GM21515 (cell line): ENCODE data around the gene SIAH1.
"Not testable (repeated sequence)": the region's sequence is repeated elsewhere in the genome, so short reads cannot be mapped to it uniquely, and the experiment has no call there.

Experiments
- ATAC-seq: cut with Tn5 transposase; IDR thresholded peaks from one replicate; pipeline ENCODE4 v1.9.1; 2021; ENCODE audit not compliant: unreplicated experiment

Gene SIAH1

DNA sequence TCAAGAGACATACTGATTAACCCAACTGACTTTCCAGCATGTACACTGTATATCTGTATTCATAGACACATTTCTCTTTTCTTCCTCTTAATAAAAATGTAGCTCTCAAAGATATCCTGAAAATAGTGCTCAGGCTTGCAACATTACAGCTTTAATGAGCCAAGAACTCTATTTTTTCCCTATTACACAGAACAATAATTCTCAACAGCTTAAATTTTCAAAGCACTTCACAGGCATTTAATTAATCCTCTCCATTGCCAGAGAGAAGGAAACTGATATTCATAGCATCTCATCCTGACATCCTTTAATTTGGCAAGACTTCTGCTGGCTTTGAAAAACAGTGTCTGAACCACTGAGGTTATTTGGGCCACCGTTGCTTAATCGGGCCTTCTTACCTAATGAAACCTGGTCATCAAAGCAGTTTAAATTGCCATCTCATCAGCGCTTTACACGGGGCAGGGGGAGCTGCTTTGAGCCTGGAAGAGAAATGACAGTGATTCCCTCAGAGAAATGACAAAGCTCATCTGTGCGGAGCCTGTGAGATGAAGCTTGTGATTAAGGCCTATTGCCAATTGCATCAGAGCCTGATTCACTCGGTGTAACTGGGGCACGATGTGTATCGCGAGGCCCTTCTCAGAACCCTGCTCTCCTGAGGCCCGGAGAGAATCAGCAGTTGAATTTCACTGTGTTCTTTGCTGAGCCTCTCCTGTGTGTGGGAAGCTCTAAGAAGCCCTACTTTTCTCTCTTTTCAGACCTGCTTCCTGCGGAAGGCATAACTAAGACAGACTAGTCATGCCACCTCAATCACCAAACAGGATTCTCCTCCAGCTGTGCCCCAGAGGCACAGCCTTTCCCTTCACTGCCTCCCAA lies 8.5 kb upstream of the SIAH1 start:
- ATAC-seq = no peak

DNA sequence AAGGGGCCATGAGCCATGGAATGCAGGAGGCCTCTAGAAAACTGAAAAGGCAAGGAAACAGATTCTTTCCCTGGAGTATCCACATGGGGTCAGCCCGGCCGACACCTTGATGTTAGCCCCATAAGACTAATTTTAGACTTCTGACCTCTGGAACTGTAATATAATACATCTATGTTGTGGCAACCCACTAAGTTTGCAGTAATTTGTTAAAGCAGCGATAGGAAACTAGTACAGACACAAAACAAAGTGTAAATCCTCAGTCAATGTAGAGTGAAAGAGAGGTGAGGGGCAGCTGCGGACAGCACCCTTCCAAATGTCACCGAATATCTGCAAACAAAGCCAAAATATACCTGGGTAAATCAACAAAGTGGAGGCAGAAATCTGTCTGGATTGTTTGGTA lies 7.2 kb upstream of the SIAH1 start:
- ATAC-seq = no peak

DNA sequence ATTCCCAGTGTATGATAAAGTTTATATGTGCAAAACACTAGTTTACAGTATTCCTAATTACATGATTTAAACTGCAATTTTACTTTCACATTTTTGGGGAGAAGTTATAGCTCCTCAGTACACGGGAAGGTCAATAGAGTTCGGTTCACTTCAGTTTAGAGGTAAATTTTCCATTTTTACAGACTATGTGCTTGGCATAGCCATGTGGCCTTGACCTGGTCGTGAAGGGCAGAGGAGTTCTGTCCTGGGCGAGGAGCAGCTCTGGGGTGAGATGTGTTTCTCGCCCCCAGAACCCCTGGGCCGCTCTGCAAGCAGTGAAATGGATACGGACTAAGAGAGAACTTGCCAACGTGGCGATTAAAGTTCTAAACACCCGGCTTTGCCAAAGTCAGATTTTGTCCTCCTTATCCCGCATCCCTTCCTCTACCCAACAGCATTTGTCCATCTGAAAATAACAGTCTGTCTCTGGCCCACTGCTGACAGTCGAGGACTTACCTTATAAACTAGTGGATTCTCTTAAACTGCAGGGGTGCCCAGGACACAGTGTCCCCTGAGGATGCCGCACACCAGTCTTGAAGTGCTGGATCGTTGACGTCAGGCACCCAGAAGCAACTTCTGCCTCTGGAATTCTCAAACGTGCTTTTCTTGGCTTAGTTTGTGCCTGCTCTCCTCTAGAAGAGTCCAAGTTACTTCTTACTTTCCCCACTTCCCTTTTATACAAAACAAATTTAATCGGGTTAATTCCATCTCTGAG lies 1.5 kb upstream of the SIAH1 start:
- ATAC-seq = no peak

DNA sequence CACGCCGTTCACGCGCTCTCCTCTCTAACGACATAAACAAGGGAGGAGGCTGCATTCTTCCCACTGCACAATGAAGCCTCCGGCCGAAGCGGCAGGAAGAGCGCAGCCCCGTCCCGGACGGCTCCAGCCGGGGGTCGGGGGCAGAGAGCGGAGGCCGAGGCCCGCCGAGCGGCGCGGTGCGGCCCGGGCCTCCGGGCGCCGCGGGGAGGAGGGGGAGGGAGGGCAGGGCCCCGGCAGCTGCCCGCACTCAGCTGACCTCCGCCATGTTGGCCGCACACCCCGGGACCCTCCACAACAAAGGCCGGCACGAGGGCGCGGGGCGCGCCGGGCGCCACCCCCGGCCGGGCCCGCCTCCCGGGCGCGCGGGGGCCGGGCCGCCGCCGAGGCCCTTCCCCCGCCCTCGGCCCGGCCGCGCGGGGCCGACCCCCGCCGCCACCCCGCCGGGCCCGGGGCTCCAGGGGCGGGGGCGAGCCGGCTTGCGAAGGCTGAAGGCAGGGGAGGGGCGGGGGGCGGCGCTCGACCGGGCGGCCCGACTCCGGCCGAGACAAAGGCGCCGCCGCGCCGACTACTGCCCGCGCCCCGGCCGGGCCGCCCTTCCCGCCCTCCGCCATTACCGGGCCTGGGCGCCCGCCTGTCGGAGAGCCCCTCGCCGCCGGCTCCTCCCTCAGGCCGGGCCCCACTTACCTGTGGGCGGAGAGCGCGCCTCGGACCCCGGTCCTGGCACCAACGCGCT lies 527 bp downstream of the SIAH1 start:
- ATAC-seq = peak; percentile 48

DNA sequence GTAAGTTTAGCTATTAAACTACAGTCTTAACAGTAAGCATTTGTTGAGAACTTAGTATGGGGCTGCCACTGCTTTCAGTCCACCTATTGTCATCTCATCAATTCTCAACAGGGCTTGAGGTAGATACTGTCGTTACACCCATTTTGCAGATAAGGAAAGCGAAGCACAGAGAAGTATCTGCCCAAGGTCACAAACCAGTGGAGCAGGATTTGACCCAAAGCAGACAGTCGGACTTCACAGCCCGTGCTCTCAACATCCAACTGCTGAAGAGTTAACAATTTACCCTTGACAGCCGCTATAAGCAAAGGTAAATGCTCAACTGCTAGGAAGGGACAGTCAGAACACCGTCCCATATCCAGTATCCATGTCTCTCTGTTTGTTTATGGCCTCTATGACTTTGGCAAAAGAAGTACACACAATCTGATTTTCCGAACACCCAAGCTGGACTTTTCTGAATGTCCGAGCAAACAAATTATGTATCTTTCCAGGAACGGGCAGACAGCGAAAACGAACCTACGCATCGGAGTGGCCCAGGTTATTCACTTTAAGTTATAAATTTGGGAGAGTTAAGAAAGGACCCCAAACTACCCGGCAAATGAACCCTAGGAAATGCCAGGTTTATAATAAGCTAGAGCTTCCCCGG lies 1.2 kb downstream of the SIAH1 start:
- ATAC-seq = no peak

DNA sequence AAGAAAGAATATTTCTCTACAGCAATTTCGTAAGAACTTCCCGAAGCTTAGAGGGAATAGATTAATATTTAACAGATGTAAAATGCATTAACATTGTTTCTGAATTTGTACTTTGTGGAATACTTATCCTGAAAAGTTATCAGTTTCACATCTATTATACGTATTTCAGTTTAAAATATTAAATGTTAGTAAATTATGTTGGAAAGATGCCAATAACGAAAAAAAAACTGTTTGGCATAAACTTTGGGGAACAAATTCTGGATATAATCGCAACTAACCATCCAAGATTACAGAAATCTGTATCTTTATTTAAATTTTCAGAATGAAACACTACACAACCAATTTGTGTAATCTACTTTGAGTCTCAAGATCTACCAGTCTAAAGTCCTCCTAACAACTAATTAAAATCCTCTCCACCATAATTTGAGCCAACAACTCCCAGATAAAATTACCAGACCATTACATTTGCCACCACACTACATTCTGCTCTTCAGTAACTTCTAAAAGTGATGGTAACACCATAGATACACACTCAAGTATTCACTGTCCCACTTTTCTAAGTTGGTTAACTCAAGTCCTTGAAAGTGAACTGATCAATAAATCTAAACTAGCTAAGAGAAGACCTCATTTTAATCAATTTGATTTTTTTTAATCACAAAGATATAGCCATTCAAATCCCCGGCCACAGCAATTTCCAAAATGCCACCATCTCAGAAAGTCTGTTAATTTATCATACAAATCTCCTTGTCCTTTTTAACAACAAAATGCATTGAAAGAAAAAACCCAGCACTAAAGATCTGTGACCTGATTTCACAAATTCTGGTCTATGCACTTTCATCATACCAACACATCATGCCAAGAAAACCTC lies 2.0 kb downstream of the SIAH1 start:
- no peak for ATAC-seq

DNA sequence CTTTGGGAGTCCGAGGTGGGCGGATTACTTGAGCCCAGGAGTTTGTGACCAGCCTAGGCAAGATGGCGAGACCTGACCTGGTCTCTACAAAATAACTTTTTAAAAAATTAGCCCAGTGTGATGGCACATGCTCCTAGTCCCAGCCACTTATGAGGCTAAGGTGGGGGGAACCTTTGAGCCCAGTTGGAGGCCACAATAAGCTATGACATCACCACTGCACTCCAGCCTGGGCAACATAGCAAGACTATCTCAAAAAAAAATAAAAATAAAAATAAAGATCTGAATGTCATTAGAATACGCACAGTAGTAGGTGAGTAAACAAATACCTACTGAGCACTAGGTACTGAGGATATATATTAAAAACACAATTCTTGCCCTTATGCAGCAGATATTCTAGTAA lies 3.1 kb downstream of the SIAH1 start:
- no peak for ATAC-seq

DNA sequence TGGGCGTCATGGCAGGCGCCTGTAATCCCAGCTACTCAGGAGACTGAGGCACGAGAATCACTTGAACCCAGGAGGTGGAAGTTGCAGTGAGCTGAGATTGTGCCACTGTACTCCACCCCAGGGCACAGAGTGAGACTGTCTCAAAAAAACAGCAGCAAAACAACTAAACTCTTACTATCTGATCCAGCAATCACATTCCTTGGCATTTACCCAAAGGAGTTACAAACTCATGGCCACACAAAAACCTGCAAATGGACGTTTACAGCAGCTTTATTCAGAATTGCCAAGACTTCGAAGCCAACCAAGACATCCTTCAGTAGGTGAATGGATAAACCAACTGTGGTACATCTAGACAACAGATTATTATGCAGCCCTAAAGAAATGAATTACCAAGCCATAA lies 4.0 kb downstream of the SIAH1 start:
- no peak for ATAC-seq

DNA sequence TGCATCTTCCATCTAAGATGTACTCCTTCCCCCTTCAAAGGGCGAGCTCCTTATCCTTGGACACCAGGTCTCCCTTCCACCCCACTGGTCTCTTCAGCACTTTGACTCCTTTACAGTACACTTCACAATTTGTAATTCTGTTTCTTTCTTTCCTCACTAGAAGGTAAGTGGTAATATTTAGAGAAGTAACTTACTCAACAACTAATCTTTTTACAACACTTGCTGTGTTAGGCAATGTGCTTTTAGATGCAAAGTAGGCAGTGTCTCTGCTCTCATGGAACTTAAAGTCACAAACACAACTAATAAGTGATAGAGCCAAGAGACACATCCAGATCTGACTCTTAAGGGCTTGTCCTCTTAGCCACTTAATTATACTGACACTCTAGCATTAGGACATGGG lies 6.4 kb downstream of the SIAH1 start:
- no peak for ATAC-seq

DNA sequence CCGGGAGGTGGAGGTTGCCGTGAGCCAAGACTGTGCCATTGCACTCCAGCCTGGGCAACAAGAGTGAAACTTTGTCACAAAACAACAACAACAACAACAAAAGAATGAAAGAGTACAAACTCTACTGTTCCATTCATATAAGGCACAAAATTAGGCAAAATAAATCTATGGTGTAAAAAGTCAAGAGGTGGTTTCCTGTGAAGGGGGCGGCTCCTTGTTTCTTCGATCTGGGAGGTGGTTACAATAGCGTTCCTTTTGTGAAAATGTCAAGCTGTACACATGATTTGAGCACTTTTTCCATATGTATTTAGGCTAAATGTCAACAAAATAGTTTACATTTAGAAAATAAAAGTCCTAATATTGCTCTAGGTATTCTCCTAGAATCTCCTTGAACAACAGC lies 6.9 kb downstream of the SIAH1 start:
- no peak for ATAC-seq

DNA sequence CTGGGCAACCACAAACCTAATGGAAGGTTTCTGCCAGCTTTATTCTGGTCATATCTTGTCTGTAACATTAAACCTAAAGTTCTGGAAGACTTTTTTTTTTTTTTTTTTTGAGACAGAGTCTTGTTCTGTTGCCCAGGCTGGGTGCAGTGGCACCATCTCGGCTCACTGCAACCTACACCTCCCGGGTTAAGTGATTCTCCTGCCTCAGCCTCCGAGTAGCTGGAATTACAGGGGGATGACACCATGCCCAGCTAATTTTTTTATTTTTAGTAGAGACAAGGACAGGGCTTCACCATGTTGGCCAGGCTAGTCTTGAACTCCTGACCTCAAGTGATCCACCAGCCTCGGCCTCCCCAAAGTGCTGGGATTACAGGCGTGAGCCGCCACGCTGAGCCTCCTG lies 7.9 kb downstream of the SIAH1 start:
- ATAC-seq = not testable (repeated sequence)

DNA sequence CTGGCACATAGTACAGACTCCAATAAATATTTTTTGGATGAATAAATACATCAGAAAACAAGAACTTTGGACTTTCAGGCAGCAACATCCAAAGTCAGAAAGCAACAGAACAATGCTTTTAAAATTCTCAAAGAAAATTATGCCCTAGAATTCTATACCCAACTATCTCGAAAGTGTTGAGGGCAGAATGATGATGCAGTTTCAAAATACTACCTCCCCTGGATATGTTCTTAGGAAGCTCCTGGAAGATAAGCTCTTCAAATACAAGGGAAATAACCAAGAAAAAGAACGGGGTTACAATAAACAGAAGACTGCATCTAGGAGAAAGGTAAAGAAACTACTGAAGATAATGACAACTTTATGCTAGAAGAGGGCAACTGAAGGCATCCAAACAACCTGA lies 11.0 kb downstream of the SIAH1 start:
- ATAC-seq = no peak

DNA sequence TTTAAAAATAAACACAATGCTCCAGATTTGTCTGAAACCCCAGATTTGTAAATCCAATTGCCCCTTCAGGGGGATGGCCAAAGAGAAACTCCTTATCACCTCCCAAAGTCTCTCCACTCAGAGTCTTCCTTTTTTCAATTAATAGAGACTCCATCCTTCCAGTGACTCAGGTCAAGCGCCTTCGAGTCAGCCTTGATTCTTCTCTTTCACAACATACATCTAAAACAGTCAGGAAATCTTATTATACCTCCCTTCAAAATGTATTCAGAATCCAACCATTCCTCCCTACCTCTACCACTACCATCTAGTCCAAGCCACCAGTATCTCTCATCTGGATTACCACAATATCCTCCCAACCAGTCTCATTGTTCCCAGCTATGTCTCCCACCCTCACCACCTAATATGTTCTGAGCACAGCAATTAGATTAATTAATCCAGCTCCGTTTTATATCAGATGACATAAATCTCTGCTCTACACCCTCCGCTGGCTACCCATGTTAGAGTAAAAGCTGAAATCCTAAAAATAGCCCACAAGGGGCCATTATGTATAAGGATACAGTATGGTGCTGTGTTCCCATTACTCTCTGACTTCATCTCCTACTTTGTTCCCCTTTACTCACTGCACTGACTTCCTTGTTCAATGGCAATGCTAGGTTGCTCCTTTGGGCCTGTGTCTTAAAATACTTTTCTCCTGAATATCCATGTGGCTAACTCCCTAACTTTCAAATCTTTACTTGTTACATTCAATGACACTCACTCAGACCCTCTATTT lies 11.8 kb downstream of the SIAH1 start:
- ATAC-seq = no peak

DNA sequence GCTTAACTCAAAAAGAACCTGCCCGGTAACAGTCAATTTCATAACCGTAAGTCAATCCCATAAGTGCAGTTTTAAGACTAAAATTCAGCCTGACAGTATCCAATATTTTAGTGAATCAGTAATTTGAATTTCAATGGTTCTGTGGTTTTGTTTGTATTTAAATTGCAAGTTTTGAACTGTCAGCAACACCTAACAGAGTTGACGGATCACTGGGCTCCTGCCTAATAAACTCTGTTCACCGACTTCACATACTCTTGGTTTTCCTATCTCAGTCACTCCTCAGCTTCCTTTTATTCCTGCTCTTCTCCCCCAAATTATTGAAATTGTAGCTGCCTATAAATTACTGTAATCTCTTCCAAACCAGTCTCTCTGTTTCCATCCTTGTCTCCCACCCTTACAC lies 12.5 kb downstream of the SIAH1 start:
- ATAC-seq = no peak

DNA sequence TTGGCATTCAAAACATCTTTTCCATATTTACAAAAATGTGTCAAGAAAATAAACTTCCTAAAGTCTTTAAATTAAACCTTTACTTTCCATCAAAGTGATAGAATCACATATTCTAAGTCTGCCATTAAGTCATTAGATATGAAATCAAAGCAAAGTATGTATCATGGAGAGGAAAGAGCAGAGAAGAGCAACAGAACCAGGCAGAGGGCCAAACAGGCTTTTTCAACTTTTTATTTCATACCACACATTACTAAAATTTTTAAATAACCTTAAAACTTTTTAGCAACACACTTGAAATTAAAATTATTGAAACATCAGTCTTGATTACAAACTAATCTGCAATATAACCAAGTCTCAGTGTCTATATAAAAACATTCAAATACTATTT lies 13.8 kb downstream of the SIAH1 start:
- no peak for ATAC-seq

DNA sequence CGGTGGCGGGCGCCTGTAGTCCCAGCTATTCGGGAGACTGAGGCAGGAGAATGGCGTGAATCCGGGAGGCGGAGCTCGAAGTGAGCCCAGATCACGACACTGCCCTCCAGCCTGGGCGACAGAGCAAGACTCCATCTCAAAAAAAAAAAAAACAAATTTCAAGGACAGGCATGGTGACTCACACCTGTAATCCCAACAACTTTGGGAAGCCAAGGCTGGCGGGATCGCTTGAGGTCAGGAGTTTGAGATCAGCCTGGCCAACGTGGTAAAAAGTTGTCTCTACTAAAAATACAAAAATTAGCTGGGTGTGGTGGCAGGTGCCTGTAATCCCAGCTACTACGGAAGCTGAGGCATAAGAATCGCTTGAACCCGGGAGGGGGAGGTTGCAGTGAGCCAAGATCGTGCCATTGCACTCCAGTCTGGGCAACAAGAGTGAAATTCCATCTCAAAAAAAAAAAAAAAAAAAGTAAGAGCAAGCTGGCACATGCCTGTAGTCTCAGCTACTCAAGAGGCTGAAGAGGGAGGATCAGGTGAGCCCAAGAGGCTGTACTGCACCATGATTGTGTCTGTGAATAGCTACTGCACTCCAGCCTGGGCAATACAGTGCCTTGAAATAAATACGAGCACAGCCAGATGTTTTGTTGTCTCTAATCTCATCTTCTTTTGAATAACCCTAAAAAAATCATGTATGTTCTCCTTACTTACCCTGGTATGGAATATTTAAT lies 14.4 kb downstream of the SIAH1 start:
- ATAC-seq = not testable (repeated sequence)

DNA sequence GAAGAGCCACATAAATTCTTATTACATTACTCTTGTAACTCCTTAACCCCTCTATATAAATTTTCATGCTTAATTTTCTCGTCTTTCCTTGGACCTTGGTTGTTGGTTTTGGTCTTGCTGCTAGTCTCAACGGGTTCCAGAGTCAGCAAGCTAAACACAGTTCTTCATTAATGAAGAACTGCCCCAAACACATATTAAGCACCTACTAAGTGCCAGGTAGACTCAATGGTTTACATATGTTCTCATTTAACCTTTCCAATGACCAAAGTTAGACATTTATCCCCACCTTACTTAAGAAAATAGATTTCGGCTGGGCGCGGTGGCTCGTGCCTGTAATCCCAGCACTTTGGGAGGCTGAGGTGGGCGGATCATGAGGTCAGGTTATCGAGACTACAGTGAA lies 15.0 kb downstream of the SIAH1 start:
- ATAC-seq = no peak

DNA sequence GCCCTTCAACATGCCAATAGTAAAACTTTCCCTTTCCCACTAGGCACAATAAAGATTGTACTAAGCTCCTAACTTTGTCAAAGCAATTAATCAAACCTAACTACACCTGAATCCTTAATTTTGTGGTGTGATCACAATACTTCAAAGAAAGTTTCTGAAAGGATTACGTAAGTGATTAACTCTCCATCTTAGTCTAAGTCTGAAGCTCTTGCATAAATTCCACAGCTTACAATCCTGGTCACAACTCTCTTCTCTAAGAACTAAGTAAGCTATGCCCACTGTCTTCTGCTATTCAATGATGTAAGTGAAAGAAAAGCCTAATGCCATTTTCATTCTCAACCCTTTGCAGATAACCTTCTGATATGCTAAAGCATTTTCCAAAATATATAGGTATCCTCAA lies 15.4 kb downstream of the SIAH1 start:
- no peak for ATAC-seq
